Fibroblast of pulmonary artery (primary cell): Measurements from ENCODE around the gene STOX1.

Source experiments
- DNase-seq: peaks from one replicate; pipeline ENCODE4 v3.0.0-alpha.2; 2010; ENCODE audit warnings: low read depth
- H3K4me3 ChIP-seq: replicated peaks from 2 replicates; pipeline ENCODE4 v1.5.1; 2011; ENCODE audit warnings: low read depth, mild to moderate bottlenecking, control low read depth, low read length, moderate library complexity
- CTCF ChIP-seq: IDR thresholded peaks from 2 replicates; pipeline ENCODE4 v1.5.1; 2011; ENCODE audit warnings: mild to moderate bottlenecking, control low read depth, low read length, inconsistent platforms; ENCODE audit errors: missing control alignments

STOX1 gene

GRCh38 chr10:68879628-68880027 lies 52.3 kb downstream of the STOX1 start:
- no peak for DNase-seq
- H3K4me3 ChIP-seq: no peak overlapping the region
- no peak for TF ChIP-seq CTCF

DNA sequence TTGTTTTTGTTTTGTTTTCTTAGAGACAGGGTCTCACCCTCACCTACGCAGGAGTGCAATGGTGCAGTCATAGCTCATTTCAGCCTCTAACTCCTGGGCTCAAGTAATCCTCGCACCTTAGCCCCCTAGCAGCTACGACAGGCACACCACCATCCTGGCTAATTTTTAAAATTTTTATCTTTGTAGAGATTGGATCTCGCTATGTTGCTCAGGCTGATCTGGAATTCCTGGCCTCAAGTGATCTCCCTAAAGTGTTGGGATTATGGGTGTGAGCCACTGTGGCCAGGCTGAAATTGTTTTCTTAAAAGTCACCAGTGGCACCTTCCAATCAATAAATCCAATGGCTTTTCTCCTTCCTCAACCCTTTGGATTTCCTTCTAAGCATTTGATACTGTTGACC lies 52.9 kb downstream of the STOX1 start:
- TF ChIP-seq CTCF: no peak
- DNase-seq: no peak

GRCh38 chr10:68895041-68895440 lies 67.7 kb downstream of the STOX1 start:
- no peak for DNase-seq
- H3K4me3 ChIP-seq: no peak overlapping the region
- TF ChIP-seq CTCF: no peak

More for the DNA sequence above, 52.9 kb downstream of the STOX1 start:
- no peak overlapping the region for H3K4me3 ChIP-seq

DNA sequence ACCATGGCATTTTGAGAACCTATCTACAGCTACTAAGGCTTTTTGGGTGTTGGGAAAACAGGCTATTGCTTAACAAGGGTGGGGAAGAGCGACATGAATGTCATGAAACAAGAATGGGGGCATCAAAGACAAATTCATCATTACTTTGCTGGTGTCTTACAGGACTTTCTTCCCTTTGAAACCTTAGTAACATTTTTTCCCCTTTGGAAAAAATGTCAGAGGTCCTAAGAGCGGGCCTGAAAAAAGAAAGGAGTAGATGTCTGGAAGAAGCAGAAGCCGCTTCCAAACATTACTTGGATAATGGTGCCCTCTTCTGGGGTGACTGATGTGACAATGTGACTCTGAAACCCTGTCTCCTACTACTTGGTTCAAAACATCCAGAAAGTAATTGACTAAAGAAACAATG lies 70.0 kb downstream of the STOX1 start:
- DNase-seq: peak; percentile 85
- H3K4me3 ChIP-seq: no peak overlapping the region
- TF ChIP-seq CTCF: peak; percentile 55

DNA sequence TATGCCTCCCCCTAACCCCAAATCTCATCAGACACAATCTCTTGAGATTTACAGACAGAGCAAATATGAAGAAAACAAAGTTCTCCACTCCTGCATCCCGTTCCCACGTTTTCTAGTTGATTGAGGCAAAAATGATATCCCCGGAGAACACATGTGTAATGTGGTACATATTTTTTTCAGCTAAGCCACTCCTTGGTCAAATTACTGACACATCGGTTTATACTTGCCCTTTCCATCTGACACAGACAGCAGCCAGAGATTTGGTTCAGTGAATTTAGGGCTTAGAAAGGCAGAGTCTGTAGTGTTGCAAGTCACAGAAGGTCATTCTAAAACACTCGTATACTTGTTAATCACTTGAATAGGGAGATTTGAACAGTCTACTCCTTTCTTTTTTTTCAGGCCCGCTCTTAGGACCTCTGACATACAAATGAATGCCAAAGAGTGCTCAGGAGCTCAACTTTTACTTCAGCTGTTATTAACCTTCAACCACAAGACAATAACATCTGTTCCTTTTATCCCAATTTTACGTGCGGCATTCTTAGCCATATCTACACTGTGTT lies 71.9 kb downstream of the STOX1 start:
- no peak overlapping the region for H3K4me3 ChIP-seq
- no peak for DNase-seq
- TF ChIP-seq CTCF: no peak

GRCh38 chr10:68900427-68901104 lies 73.2 kb downstream of the STOX1 start:
- DNase-seq: no peak

More at GRCh38 chr10:68900427-68901104, 73.2 kb downstream of the STOX1 start:
- peak overlapping the region; percentile 69 for H3K4me3 ChIP-seq
- TF ChIP-seq CTCF: no peak
